GM23248 (cell line): Measurements from ENCODE around the gene MCOLN1.

Source experiments
- EZH2 ChIP-seq: fragments of 200-600 bp; sonication (generic); IDR thresholded peaks from 2 replicates; pipeline ENCODE4 v1.6.1; 2018; ENCODE audit warnings: antibody characterized with exemption, mild to moderate bottlenecking; ENCODE audit not compliant: insufficient read depth, poor library complexity, severe bottlenecking
- EZH2phosphoT487 ChIP-seq: fragments of 200-600 bp; sonication (generic); IDR thresholded peaks from 2 replicates; pipeline ENCODE4 v1.6.1; 2018; ENCODE audit warnings: antibody characterized with exemption, moderate library complexity, mild to moderate bottlenecking, low read depth; ENCODE audit not compliant: insufficient read depth

DNA sequence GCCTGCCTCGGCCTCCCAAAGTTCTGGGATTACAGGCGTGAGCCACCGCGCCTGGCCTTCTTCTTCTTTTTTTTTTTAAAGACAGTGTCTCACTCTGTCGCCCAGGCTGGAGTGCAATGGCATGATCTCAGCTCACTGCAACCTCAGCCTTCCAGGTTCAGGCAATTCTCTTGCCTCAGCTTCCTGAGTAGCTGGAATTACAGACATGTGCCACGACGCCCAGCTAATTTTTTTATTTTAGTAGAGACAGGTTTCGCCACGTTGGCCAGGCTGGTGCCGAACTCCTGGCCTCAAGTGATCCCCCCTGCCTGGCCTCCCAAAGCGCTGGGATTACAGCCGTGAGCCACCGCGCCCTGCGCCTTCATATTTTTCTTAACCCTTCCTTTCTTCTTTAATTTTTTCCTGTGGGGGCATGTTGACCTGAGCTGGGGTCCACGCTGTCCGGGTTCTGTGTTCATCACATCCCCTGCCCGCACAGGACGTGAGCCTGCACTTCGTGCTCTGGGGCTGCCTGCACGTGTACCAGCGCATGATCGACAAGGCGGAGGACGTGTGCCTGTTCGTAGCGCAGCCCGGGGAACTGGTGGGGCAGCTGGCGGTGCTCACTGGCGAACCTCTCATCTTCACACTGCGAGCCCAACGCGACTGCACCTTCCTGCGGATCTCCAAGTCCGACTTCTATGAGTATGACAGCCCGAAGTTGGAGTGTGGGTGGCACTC is 27.2 kb downstream of the MCOLN1 start:
- no peak for TF ChIP-seq EZH2
- no peak for TF ChIP-seq EZH2phosphoT487
